Activated CD8-positive, alpha-beta memory T cell treated with anti-CD3 and anti-CD28 coated beads, Interleukin-2, amount 10 ng/mL, durations not matched to agents 7 days and 5 days (primary cell): Measurements from ENCODE around the gene RESF1. TPM values are rescaled to one million over a fixed set of nuclear protein-coding genes. Genes with fewer than 3 reads are reported as not detected.
"Not testable (repeated sequence)": the region's sequence is repeated elsewhere in the genome, so short reads cannot be mapped to it uniquely, and the experiment has no call there.

Experiments used
- ATAC-seq: fragments of 150-1000 bp; cut with Tn5 transposase; one replicate; pipeline ENCODE4 v1.10.0; 2021; ENCODE audit warnings: moderate library complexity
- CTCF ChIA-PET: fragments of 350-600 bp; sonication (Branson Sonifier 250); formaldehyde crosslinking; loops from one replicate; lab custom pipeline; 2021; ENCODE audit warnings: antibody characterized with exemption; lab: Charles Lee
- DNase-seq: peaks from one replicate; pipeline ENCODE4 v3.0.0-alpha.2; 2020
- H3K27ac Mint-ChIP-seq: one replicate; pipeline ENCODE4 v1.8.0; 2021; ENCODE audit warnings: mild to moderate bottlenecking, mixed read lengths
- H3K27me3 Mint-ChIP-seq: one replicate; pipeline ENCODE4 v1.8.0; 2021; ENCODE audit warnings: mixed read lengths
- H3K36me3 Mint-ChIP-seq: one replicate; pipeline ENCODE4 v1.8.0; 2021; ENCODE audit warnings: mild to moderate bottlenecking, mixed read lengths
- H3K4me1 Mint-ChIP-seq: one replicate; pipeline ENCODE4 v1.8.0; 2021; ENCODE audit warnings: mixed read lengths
- H3K4me3 Mint-ChIP-seq: one replicate; pipeline ENCODE4 v1.8.0; 2021; ENCODE audit warnings: mild to moderate bottlenecking, moderate library complexity, mixed read lengths
- H3K9me3 Mint-ChIP-seq: one replicate; pipeline ENCODE4 v1.8.0; 2022; ENCODE audit warnings: low read depth, mixed read lengths
- total RNA-seq, 2 experiments: library from RNA; stranded (reverse); gene quantifications; one replicate each; pipeline ENCODE4 v1.2.3, GENCODE V29; 2021

RESF1 gene
- total RNA-seq, result 100 to 1,000 TPM; 110 to 137 TPM

- Mint-ChIP-seq H3K27ac (peak within 1 kb of the TSS; percentile 98), H3K4me3 (peak within 1 kb of the TSS; percentile 96), H3K36me3 (peaks cover 69% of the 10 kb centered on the region), H3K4me1 (peaks cover 67% of the 10 kb centered on the region), H3K27me3 (no peaks in the 10 kb centered on the region), H3K9me3 (peaks cover 4% of the 10 kb centered on the region)
- CTCF ChIA-PET, result interaction anchor here (0.6 to 3.8 kb wide), 18 partner anchors 8 to 306 kb away, joined by 3 to 15 read pairs (median 4); partner anchors contain the start of genes AMN1 and BICD1
- DNase-seq, result peak; percentile 91
- peak; percentile 83 for ATAC-seq
These were observed at the start of gene RESF1 for GRCh38 chr12:31959161-31959700. Gene RESF1 (plus strand): TSS chr12:31959415. CDS start chr12:31980956, 21,541 bp downstream.

GRCh38 chr12:31914927-31915326 is 44.3 kb upstream of the RESF1 start:
- no peak for DNase-seq
- Mint-ChIP-seq H3K4me3 (no peak overlapping the region), H3K27ac (no peak overlapping the region), H3K4me1 (no peaks in the 10 kb centered on the region), H3K36me3 (peaks cover 26% of the 10 kb centered on the region), H3K27me3 (no peaks in the 10 kb centered on the region), H3K9me3 (peaks cover 25% of the 10 kb centered on the region)
- no peak for ATAC-seq
- CTCF ChIA-PET, result no interaction called here

- Mint-ChIP-seq H3K9me3 (peaks cover 25% of the 10 kb centered on the region), H3K27ac (no peak overlapping the region), H3K4me3 (no peak overlapping the region), H3K36me3 (peaks cover 27% of the 10 kb centered on the region), H3K27me3 (no peaks in the 10 kb centered on the region), H3K4me1 (no peaks in the 10 kb centered on the region)
- ATAC-seq (no peak), DNase-seq (no peak)
- CTCF ChIA-PET, result interaction anchor here (0.6 kb wide), 1 partner anchor 41 kb away, joined by 3 read pairs; no protein-coding TSS in a partner anchor
These were observed 43.8 kb upstream of the RESF1 start for GRCh38 chr12:31915446-31915845.

GRCh38 chr12:31922341-31923062 is 36.7 kb upstream of the RESF1 start:
- Mint-ChIP-seq H3K27ac (no peak overlapping the region), H3K9me3 (peaks cover 20% of the 10 kb centered on the region), H3K4me3 (no peak overlapping the region), H3K36me3 (peaks cover 39% of the 10 kb centered on the region), H3K4me1 (peaks cover 11% of the 10 kb centered on the region), H3K27me3 (no peaks in the 10 kb centered on the region)
- ATAC-seq (peak; percentile 9), DNase-seq (no peak)
- CTCF ChIA-PET, result no interaction called here

- Mint-ChIP-seq H3K9me3 (peaks cover 18% of the 10 kb centered on the region), H3K36me3 (peaks cover 38% of the 10 kb centered on the region), H3K4me1 (peaks cover 14% of the 10 kb centered on the region), H3K4me3 (no peak overlapping the region), H3K27ac (no peak overlapping the region), H3K27me3 (no peaks in the 10 kb centered on the region)
- DNase-seq (no peak), ATAC-seq (no peak)
- CTCF ChIA-PET, result interaction anchor here (0.7 kb wide), 1 partner anchor 11 kb away, joined by 3 read pairs; no protein-coding TSS in a partner anchor
These were observed 36.2 kb upstream of the RESF1 start for GRCh38 chr12:31923063-31923412.

- H3K27me3 Mint-ChIP-seq, result no peaks in the 10 kb centered on the region
- DNase-seq (peak; percentile 53), ATAC-seq (peak; percentile 75)
- peaks cover 49% of the 10 kb centered on the region for H3K4me1 Mint-ChIP-seq
- peak overlapping the region; percentile 98 for H3K27ac Mint-ChIP-seq
- H3K4me3 Mint-ChIP-seq, result peak overlapping the region; percentile 72
- peaks cover 31% of the 10 kb centered on the region for H3K36me3 Mint-ChIP-seq
- CTCF ChIA-PET, result interaction anchor here (0.7 to 1.4 kb wide), 5 partner anchors 9 to 246 kb away, joined by 3 to 4 read pairs (median 3); partner anchors contain the start of gene RESF1
- H3K9me3 Mint-ChIP-seq, result peaks cover 12% of the 10 kb centered on the region
These were observed 30.8 kb upstream of the RESF1 start for GRCh38 chr12:31928246-31929026.

- no peak for DNase-seq
- Mint-ChIP-seq H3K4me3 (peak overlapping the region; percentile 72), H3K4me1 (peaks cover 50% of the 10 kb centered on the region), H3K27me3 (no peaks in the 10 kb centered on the region), H3K9me3 (peaks cover 8% of the 10 kb centered on the region), H3K27ac (peak overlapping the region; percentile 98), H3K36me3 (peaks cover 30% of the 10 kb centered on the region)
- CTCF ChIA-PET, result interaction anchor here (0.7 to 1.4 kb wide), 5 partner anchors 8 to 246 kb away, joined by 3 to 4 read pairs (median 3); partner anchors contain the start of gene RESF1
- ATAC-seq, result peak; percentile 10
These were observed 30.1 kb upstream of the RESF1 start for GRCh38 chr12:31929027-31929526.

GRCh38 chr12:31931796-31932715 is 27.2 kb upstream of the RESF1 start:
- H3K36me3 Mint-ChIP-seq, result peaks cover 35% of the 10 kb centered on the region
- DNase-seq (peak; percentile 48), ATAC-seq (peak; percentile 66)
- H3K4me1 Mint-ChIP-seq, result peaks cover 52% of the 10 kb centered on the region
- H3K9me3 Mint-ChIP-seq, result peaks cover 9% of the 10 kb centered on the region
- CTCF ChIA-PET, result interaction anchor here (0.8 to 1.5 kb wide), 5 partner anchors 8 to 46 kb away, joined by 3 to 6 read pairs (median 3); no protein-coding TSS in a partner anchor
- H3K27me3 Mint-ChIP-seq, result no peaks in the 10 kb centered on the region
- peak overlapping the region; percentile 39 for H3K27ac Mint-ChIP-seq
- no peak overlapping the region for H3K4me3 Mint-ChIP-seq

- no peak for DNase-seq
- Mint-ChIP-seq H3K36me3 (peaks cover 53% of the 10 kb centered on the region), H3K27me3 (no peaks in the 10 kb centered on the region), H3K4me1 (no peaks in the 10 kb centered on the region), H3K9me3 (peaks cover 24% of the 10 kb centered on the region), H3K27ac (no peak overlapping the region), H3K4me3 (no peak overlapping the region)
- CTCF ChIA-PET, result no interaction called here
- no peak for ATAC-seq
These were observed 14.9 kb upstream of the RESF1 start for GRCh38 chr12:31944299-31944698.

GRCh38 chr12:31947971-31948370 is 11.2 kb upstream of the RESF1 start:
- DNase-seq (no peak), ATAC-seq (no peak)
- Mint-ChIP-seq H3K4me1 (peaks cover 6% of the 10 kb centered on the region), H3K4me3 (no peak overlapping the region), H3K9me3 (peaks cover 30% of the 10 kb centered on the region), H3K27me3 (no peaks in the 10 kb centered on the region), H3K36me3 (peaks cover 57% of the 10 kb centered on the region), H3K27ac (no peak overlapping the region)
- CTCF ChIA-PET, result no interaction called here

GRCh38 chr12:31948697-31949359 is 10.4 kb upstream of the RESF1 start:
- not testable (repeated sequence) for DNase-seq

GRCh38 chr12:31950088-31950487 is 9.1 kb upstream of the RESF1 start:
- Mint-ChIP-seq H3K27me3 (no peaks in the 10 kb centered on the region), H3K9me3 (peaks cover 20% of the 10 kb centered on the region), H3K4me1 (peaks cover 11% of the 10 kb centered on the region), H3K4me3 (no peak overlapping the region), H3K36me3 (peaks cover 45% of the 10 kb centered on the region), H3K27ac (no peak overlapping the region)
- CTCF ChIA-PET, result interaction anchor here (1.0 kb wide), 1 partner anchor 26 kb away, joined by 3 read pairs; no protein-coding TSS in a partner anchor
- DNase-seq (no peak), ATAC-seq (no peak)

More at GRCh38 chr12:31948697-31949359, 10.4 kb upstream of the RESF1 start:
- H3K4me1 Mint-ChIP-seq, ATAC-seq, H3K27me3 Mint-ChIP-seq, H3K4me3 Mint-ChIP-seq, CTCF ChIA-PET, H3K27ac Mint-ChIP-seq: not testable (repeated sequence)
- H3K36me3 Mint-ChIP-seq, result peaks cover 53% of the 10 kb centered on the region
- peaks cover 30% of the 10 kb centered on the region for H3K9me3 Mint-ChIP-seq
